SK-N-SH (cell line): ENCODE results near the gene ABHD2. TPM values are rescaled to one million over a fixed set of nuclear protein-coding genes. Genes with fewer than 3 reads are reported as not detected.

ENCODE experiments used
- CTCF ChIA-PET: fragments of 300-600, 350-600 bp; formaldehyde crosslinking; extraction: SDS; loops from one replicate; lab custom pipeline; 2021; lab: Yijun Ruan, JAX
- POLR2A ChIA-PET: fragments of 350-600 bp; sonication (Branson Sonifier 250); formaldehyde crosslinking; extraction: SDS; loops from one replicate; lab custom pipeline; 2020; ENCODE audit warnings: antibody characterized with exemption, inconsistent platforms; lab: Yijun Ruan, JAX
- DNase-seq: peaks from one replicate; pipeline ENCODE4 v3.0.0; 2012
- H2AFZ ChIP-seq: fragments of 200-600 bp; sonication (generic); 2 replicates; pipeline ENCODE4 v1.8.1; 2016; ENCODE audit warnings: antibody characterized with exemption, mild to moderate bottlenecking, low read depth
- H3F3A ChIP-seq: fragments of 200-600 bp; sonication (generic); replicated peaks from 2 replicates; pipeline ENCODE3; 2016; ENCODE audit warnings: antibody characterized with exemption, mild to moderate bottlenecking; ENCODE audit not compliant: insufficient read depth
- H3K27ac ChIP-seq, 2 experiments: fragments of 200-500 bp in 1 of 2; fragments of 200-600 bp in 1 of 2; sonication (Bioruptor generic) in 1 of 2; sonication (generic), shearing (Covaris generic) in 1 of 2; 2 replicates each; pipeline versions ENCODE4 v1.5.1 to v1.6.1; 2014 to 2016; ENCODE audit warnings: low read depth in 2 of 2, inconsistent platforms in 1 of 2, low read length in 1 of 2, mild to moderate bottlenecking in 1 of 2, mixed read lengths in 1 of 2
- H3K27me3 ChIP-seq: fragments of 200-600 bp; sonication (generic), shearing (Covaris generic); 2 replicates; pipeline ENCODE4 v1.6.1; 2016; ENCODE audit warnings: mixed run types; ENCODE audit not compliant: insufficient read depth
- H3K36me3 ChIP-seq, 2 experiments: fragments of 200-500 bp in 1 of 2; fragments of 200-600 bp in 1 of 2; sonication (Bioruptor generic) in 1 of 2; sonication (generic) in 1 of 2; replicated peaks in 1 of 2; 2 replicates each; pipeline versions ENCODE3 to v1.5.1; 2014 to 2016; ENCODE audit warnings: low read length in 1 of 2, mild to moderate bottlenecking in 1 of 2; ENCODE audit not compliant: insufficient read depth in 2 of 2, control insufficient read depth in 1 of 2
- H3K4me1 ChIP-seq, 2 experiments: fragments of 200-500 bp in 1 of 2; fragments of 200-600 bp in 1 of 2; sonication (Bioruptor generic) in 1 of 2; sonication (generic), shearing (Covaris generic) in 1 of 2; 2 replicates each; pipeline versions ENCODE4 v1.5.1 to v1.6.1; 2014 to 2016; ENCODE audit warnings: low read depth in 1 of 2, low read length in 1 of 2, mixed run types in 1 of 2; ENCODE audit not compliant: insufficient read depth in 2 of 2, control insufficient read depth in 1 of 2
- H3K4me2 ChIP-seq: fragments of 200-600 bp; sonication (generic), shearing (Covaris generic); 2 replicates; pipeline ENCODE4 v1.6.1; 2017; ENCODE audit warnings: mixed run types
- H3K4me3 ChIP-seq, 2 experiments: fragments of 200-500 bp in 1 of 2; fragments of 200-600 bp in 1 of 2; sonication (Bioruptor generic) in 1 of 2; sonication (generic), shearing (Covaris generic) in 1 of 2; 2 replicates each; pipeline versions ENCODE4 v1.5.1 to v1.8.1; 2014 to 2016; ENCODE audit warnings: low read depth in 2 of 2, inconsistent platforms in 1 of 2, low read length in 1 of 2, mild to moderate bottlenecking in 1 of 2, mixed read lengths in 1 of 2, moderate library complexity in 1 of 2
- H3K79me2 ChIP-seq: fragments of 200-600 bp; sonication (generic); 2 replicates; pipeline ENCODE4 v1.8.1; 2017; ENCODE audit warnings: mild to moderate bottlenecking; ENCODE audit not compliant: insufficient read depth
- H3K9ac ChIP-seq: fragments of 200-600 bp; sonication (generic); 2 replicates; pipeline ENCODE4 v1.6.1; 2017; ENCODE audit warnings: mixed run types
- H3K9me2 ChIP-seq: fragments of 200-600 bp; sonication (generic); 2 replicates; pipeline ENCODE4 v1.6.1; 2017; ENCODE audit warnings: mixed run types
- H3K9me3 ChIP-seq: fragments of 200-600 bp; sonication (generic); 2 replicates; pipeline ENCODE4 v1.6.1; 2017; ENCODE audit warnings: mixed run types, mild to moderate bottlenecking, moderate library complexity
- H4K20me1 ChIP-seq: fragments of 200-600 bp; sonication (generic); 2 replicates; pipeline ENCODE4 v1.6.1; 2017; ENCODE audit warnings: mild to moderate bottlenecking, mixed run types; ENCODE audit not compliant: insufficient read depth
- ELF1 ChIP-seq: IDR thresholded peaks from 2 replicates; pipeline ENCODE4 v1.4.0; 2012
- EP300 ChIP-seq, 2 experiments: IDR thresholded peaks; 2 replicates each; pipeline versions ENCODE4 v1.4.0 to v1.6.1; 2012; ENCODE audit warnings: borderline replicate concordance in 1 of 2, low read depth in 1 of 2, low read length in 1 of 2
- FOXM1 ChIP-seq: IDR thresholded peaks from 2 replicates; pipeline ENCODE4 v1.4.0; 2012; ENCODE audit warnings: low read depth, mild to moderate bottlenecking
- GABPA ChIP-seq: IDR thresholded peaks from 2 replicates; pipeline ENCODE4 v1.4.0; 2012; ENCODE audit warnings: low read depth, mild to moderate bottlenecking
- IRF3 ChIP-seq: fragments of 150-350 bp; IDR thresholded peaks from 2 replicates; pipeline ENCODE4 v1.6.1; 2016; ENCODE audit warnings: mild to moderate bottlenecking, low read depth, low read length
- MAX ChIP-seq: IDR thresholded peaks from 2 replicates; pipeline ENCODE4 v1.4.0; 2012; ENCODE audit warnings: low read depth
- PBX3 ChIP-seq: IDR thresholded peaks from 2 replicates; pipeline ENCODE4; 2012
- SMC3 ChIP-seq: IDR thresholded peaks from 2 replicates; pipeline ENCODE4 v1.6.1; 2012; ENCODE audit warnings: low read depth, low read length, improper control_type of control experiment
- TCF12 ChIP-seq: IDR thresholded peaks from 2 replicates; pipeline ENCODE4 v1.4.0; 2012
- USF2 ChIP-seq: fragments of 150-350 bp; IDR thresholded peaks from 2 replicates; pipeline ENCODE4 v1.6.1; 2017; ENCODE audit warnings: antibody characterized with exemption, low read length, low read depth, borderline replicate concordance
- YY1 ChIP-seq: IDR thresholded peaks from 2 replicates; pipeline ENCODE4 v1.4.0; 2012; ENCODE audit warnings: low read depth, mild to moderate bottlenecking
- WGBS: methylation state at CpG from one replicate; pipeline ENCODE4 v1.1.6; 2017; ENCODE audit warnings: low lambda C conversion rate; 5-methylcytosine and 5-hydroxymethylcytosine counted together
- polyA plus RNA-seq, 3 experiments: library from polyadenylated mRNA; depleted of rRNA; stranded (reverse); fragments of >200 nt; gene quantifications; 2 replicates each; pipeline ENCODE4 v1.2.3, GENCODE V29; 2012
- TF ChIP-seq, protein P1 (sequence below): IDR thresholded peaks from 2 replicates; pipeline ENCODE4 v1.4.0; 2012; ENCODE audit warnings: low read depth, borderline replicate concordance
- TF ChIP-seq, protein P2 (sequence below): IDR thresholded peaks from 2 replicates; pipeline ENCODE4 v1.6.1; 2012; ENCODE audit warnings: mild to moderate bottlenecking, low read depth, low read length, moderate library complexity
- TF ChIP-seq, protein P3 (sequence below): fragments of 200-600 bp; sonication (generic); IDR thresholded peaks from 2 replicates; pipeline ENCODE4 v1.6.1; 2017; ENCODE audit warnings: antibody characterized with exemption, mild to moderate bottlenecking, moderate library complexity

Gene ABHD2
- polyA plus RNA-seq, 1 of the 3 experiments (the other 2 are of a cell fraction) = 19.2 TPM

GRCh38 chr15:89116404-89116803 is 28.1 kb downstream of the ABHD2 start:
- TF ChIP-seq GABPA (no peak), FOXM1 (no peak), SMC3 (no peak), ELF1 (no peak), YY1 (no peak), EP300 (IDR thresholded peaks at IDR 0.05; ENCODE audit: borderline replicate concordance in 1 of 2, low read depth in 1 of 2, low read length in 1 of 2) (no peak), TCF12 (no peak), IRF3 (no peak), PBX3 (no peak), MAX (no peak), USF2 (no peak)
- TF ChIP-seq, protein P1, sequence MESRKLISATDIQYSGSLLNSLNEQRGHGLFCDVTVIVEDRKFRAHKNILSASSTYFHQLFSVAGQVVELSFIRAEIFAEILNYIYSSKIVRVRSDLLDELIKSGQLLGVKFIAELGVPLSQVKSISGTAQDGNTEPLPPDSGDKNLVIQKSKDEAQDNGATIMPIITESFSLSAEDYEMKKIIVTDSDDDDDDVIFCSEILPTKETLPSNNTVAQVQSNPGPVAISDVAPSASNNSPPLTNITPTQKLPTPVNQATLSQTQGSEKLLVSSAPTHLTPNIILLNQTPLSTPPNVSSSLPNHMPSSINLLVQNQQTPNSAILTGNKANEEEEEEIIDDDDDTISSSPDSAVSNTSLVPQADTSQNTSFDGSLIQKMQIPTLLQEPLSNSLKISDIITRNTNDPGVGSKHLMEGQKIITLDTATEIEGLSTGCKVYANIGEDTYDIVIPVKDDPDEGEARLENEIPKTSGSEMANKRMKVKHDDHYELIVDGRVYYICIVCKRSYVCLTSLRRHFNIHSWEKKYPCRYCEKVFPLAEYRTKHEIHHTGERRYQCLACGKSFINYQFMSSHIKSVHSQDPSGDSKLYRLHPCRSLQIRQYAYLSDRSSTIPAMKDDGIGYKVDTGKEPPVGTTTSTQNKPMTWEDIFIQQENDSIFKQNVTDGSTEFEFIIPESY = no peak
- TF ChIP-seq, protein P2, sequence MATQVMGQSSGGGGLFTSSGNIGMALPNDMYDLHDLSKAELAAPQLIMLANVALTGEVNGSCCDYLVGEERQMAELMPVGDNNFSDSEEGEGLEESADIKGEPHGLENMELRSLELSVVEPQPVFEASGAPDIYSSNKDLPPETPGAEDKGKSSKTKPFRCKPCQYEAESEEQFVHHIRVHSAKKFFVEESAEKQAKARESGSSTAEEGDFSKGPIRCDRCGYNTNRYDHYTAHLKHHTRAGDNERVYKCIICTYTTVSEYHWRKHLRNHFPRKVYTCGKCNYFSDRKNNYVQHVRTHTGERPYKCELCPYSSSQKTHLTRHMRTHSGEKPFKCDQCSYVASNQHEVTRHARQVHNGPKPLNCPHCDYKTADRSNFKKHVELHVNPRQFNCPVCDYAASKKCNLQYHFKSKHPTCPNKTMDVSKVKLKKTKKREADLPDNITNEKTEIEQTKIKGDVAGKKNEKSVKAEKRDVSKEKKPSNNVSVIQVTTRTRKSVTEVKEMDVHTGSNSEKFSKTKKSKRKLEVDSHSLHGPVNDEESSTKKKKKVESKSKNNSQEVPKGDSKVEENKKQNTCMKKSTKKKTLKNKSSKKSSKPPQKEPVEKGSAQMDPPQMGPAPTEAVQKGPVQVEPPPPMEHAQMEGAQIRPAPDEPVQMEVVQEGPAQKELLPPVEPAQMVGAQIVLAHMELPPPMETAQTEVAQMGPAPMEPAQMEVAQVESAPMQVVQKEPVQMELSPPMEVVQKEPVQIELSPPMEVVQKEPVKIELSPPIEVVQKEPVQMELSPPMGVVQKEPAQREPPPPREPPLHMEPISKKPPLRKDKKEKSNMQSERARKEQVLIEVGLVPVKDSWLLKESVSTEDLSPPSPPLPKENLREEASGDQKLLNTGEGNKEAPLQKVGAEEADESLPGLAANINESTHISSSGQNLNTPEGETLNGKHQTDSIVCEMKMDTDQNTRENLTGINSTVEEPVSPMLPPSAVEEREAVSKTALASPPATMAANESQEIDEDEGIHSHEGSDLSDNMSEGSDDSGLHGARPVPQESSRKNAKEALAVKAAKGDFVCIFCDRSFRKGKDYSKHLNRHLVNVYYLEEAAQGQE = no peak
- TF ChIP-seq, protein P3, sequence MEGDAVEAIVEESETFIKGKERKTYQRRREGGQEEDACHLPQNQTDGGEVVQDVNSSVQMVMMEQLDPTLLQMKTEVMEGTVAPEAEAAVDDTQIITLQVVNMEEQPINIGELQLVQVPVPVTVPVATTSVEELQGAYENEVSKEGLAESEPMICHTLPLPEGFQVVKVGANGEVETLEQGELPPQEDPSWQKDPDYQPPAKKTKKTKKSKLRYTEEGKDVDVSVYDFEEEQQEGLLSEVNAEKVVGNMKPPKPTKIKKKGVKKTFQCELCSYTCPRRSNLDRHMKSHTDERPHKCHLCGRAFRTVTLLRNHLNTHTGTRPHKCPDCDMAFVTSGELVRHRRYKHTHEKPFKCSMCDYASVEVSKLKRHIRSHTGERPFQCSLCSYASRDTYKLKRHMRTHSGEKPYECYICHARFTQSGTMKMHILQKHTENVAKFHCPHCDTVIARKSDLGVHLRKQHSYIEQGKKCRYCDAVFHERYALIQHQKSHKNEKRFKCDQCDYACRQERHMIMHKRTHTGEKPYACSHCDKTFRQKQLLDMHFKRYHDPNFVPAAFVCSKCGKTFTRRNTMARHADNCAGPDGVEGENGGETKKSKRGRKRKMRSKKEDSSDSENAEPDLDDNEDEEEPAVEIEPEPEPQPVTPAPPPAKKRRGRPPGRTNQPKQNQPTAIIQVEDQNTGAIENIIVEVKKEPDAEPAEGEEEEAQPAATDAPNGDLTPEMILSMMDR = no peak
- Histone ChIP-seq H4K20me1 (no peaks in the 10 kb centered on the region), H3K4me3 (no peak overlapping the region), H3K9me2 (no peaks in the 10 kb centered on the region), H2AFZ (no peak overlapping the region), H3K27ac (no peak overlapping the region; a peak in 1 of 4 replicates), H3K79me2 (peaks cover 13% of the 10 kb centered on the region), H3K9ac (no peak overlapping the region), H3K4me1 (peaks cover 14 to 30% of the 10 kb centered on the region in 2 experiments), H3F3A (peaks cover 4% of the 10 kb centered on the region), H3K36me3 (peaks cover 29 to 45% of the 10 kb centered on the region in 2 experiments), H3K27me3 (no peaks in the 10 kb centered on the region), H3K4me2 (no peak overlapping the region), H3K9me3 (no peaks in the 10 kb centered on the region)
- ChIA-PET POLR2A (no interaction called here), CTCF (interaction anchor here (1.2 to 2.0 kb wide), 5 partner anchors 10 to 61 kb away, joined by 3 to 11 read pairs (median 5); no protein-coding TSS in a partner anchor)
- no peak for DNase-seq
- WGBS = 90% methylated on average over 5 of the region's 7 CpGs
